ENCODE data around the gene CBX4. TPM values are rescaled to one million over a fixed set of nuclear protein-coding genes. Genes with fewer than 3 reads are reported as not detected.

CBX4 gene
- total and polyA plus RNA-seq, 2 of the 13 experiments (the other 11 are each of a cell fraction or from before 2014, with no cell fraction given), result 25.8 to 50.8 TPM

- TF ChIP-seq, protein P1, sequence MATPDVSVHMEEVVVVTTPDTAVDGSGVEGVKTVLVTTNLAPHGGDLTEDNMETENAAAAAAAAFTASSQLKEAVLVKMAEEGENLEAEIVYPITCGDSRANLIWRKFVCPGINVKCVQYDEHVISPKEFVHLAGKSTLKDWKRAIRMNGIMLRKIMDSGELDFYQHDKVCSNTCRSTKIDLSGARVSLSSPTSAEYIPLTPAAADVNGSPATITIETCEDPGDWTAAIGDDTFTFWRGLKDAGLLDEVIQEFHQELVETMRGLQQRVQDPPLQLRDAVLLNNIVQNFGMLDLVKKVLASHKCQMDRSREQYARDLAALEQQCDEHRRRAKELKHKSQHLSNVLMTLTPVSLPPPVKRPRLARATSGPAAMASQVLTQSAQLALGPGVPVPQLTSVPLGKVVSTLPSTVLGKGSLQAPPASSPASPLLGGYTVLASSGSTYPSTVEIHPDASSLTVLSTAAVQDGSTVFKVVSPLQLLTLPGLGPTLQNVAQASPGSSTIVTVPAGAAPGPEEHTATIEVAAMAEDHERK (CRISPR knock-in tag; IDR thresholded peaks at IDR 0.05; ENCODE audit: low read depth), result no peak
- TF ChIP-seq ZBTB1 (CRISPR knock-in tag; IDR thresholded peaks at IDR 0.05; ENCODE audit: borderline replicate concordance) (no peak), ELF3 (CRISPR knock-in tag; IDR thresholded peaks at IDR 0.05) (peak; percentile 65; the same call in 1 of the 2 replicates), ZSCAN25 (CRISPR knock-in tag; IDR thresholded peaks at IDR 0.05) (peak; percentile 80), ATAD3A (CRISPR knock-in tag; IDR thresholded peaks at IDR 0.05) (no peak), DNMT3B (CRISPR knock-in tag; conservative IDR thresholded peaks at IDR 0.05) (no peak), PCBP2 (optimal IDR thresholded peaks at IDR 0.05; ENCODE audit: low read depth, low read length, poor library complexity, severe bottlenecking) (no peak), MTA3 (CRISPR knock-in tag; IDR thresholded peaks at IDR 0.05) (no peak), SALL2 (CRISPR knock-in tag; IDR thresholded peaks at IDR 0.05) (peak; percentile 76; the same call in 1 of the 2 replicates), ZNF574 (CRISPR knock-in tag; IDR thresholded peaks at IDR 0.05) (peak; percentile 71), HNRNPK (IDR thresholded peaks at IDR 0.05; ENCODE audit: low read depth, low read length, poor library complexity, severe bottlenecking) (peak; percentile 80), ZNF720 (CRISPR knock-in tag; IDR thresholded peaks at IDR 0.05) (no peak), ZNF230 (CRISPR knock-in tag; IDR thresholded peaks at IDR 0.05) (no peak), LRRFIP1 (CRISPR knock-in tag; conservative IDR thresholded peaks at IDR 0.05) (0 out of 2 replicates have a peak, but pooled peaks have one; percentile 5), ZNF17 (CRISPR knock-in tag; IDR thresholded peaks at IDR 0.05) (no peak)
- TF ChIP-seq, protein P2, sequence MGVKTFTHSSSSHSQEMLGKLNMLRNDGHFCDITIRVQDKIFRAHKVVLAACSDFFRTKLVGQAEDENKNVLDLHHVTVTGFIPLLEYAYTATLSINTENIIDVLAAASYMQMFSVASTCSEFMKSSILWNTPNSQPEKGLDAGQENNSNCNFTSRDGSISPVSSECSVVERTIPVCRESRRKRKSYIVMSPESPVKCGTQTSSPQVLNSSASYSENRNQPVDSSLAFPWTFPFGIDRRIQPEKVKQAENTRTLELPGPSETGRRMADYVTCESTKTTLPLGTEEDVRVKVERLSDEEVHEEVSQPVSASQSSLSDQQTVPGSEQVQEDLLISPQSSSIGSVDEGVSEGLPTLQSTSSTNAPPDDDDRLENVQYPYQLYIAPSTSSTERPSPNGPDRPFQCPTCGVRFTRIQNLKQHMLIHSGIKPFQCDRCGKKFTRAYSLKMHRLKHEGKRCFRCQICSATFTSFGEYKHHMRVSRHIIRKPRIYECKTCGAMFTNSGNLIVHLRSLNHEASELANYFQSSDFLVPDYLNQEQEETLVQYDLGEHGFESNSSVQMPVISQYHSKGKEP (CRISPR knock-in tag; IDR thresholded peaks at IDR 0.05), result no peak
Measured at GRCh38 chr17:79811011-79811867, 28.0 kb downstream of the CBX4 start (continued).
